Neuronal stem cell (in vitro differentiated cells): Measurements from ENCODE around the gene IRGM.

Experiments used
- DNase-seq: peaks from one replicate; pipeline ENCODE4 v3.0.0-alpha.2; 2013; ENCODE audit warnings: low spot score
- H2AFZ ChIP-seq: one replicate; pipeline ENCODE4 v1.6.1; 2013; ENCODE audit warnings: mild to moderate bottlenecking, low read length, inconsistent platforms
- H2AK5ac ChIP-seq: 2 replicates; pipeline ENCODE4 v1.6.1; 2013; ENCODE audit warnings: low read depth, mild to moderate bottlenecking, inconsistent platforms, low read length, moderate library complexity, mixed read lengths
- H2BK120ac ChIP-seq: 2 replicates; pipeline ENCODE4 v1.6.1; 2013; ENCODE audit warnings: low read depth, mild to moderate bottlenecking, inconsistent platforms, low read length, moderate library complexity, mixed read lengths
- H2BK12ac ChIP-seq: one replicate; pipeline ENCODE4 v1.6.1; 2013; ENCODE audit warnings: low read length, inconsistent platforms
- H2BK15ac ChIP-seq: 2 replicates; pipeline ENCODE4 v1.6.1; 2013; ENCODE audit warnings: mild to moderate bottlenecking, low read length, inconsistent platforms, mixed read lengths
- H2BK5ac ChIP-seq: one replicate; pipeline ENCODE4 v1.6.1; 2013; ENCODE audit warnings: inconsistent platforms, mild to moderate bottlenecking, low read length, moderate library complexity
- H3K14ac ChIP-seq: one replicate; pipeline ENCODE4 v1.6.1; 2013; ENCODE audit warnings: low read length, inconsistent platforms
- H3K18ac ChIP-seq: 2 replicates; pipeline ENCODE4 v1.6.1; 2013; ENCODE audit warnings: low read length, inconsistent platforms
- H3K23ac ChIP-seq: 2 replicates; pipeline ENCODE4 v1.6.1; 2013; ENCODE audit warnings: low read depth, mild to moderate bottlenecking, mixed read lengths, low read length, inconsistent platforms; ENCODE audit not compliant: poor library complexity
- H3K27ac ChIP-seq: replicated peaks from 3 replicates; pipeline ENCODE4 v1.5.1; 2013; ENCODE audit warnings: low read length, inconsistent platforms
- H3K27me3 ChIP-seq, 3 experiments: 2 replicates each; pipeline ENCODE4 v1.6.1; 2013; ENCODE audit warnings: low read length in 3 of 3, mild to moderate bottlenecking in 2 of 3, inconsistent platforms in 1 of 3, low read depth in 1 of 3, mixed read lengths in 1 of 3, moderate library complexity in 1 of 3; ENCODE audit not compliant: control insufficient read depth in 3 of 3, insufficient read depth in 3 of 3
- H3K36me3 ChIP-seq, 2 donors: replicated peaks in 1 of 2; 2 replicates each; pipeline ENCODE4 v1.6.1; 2013; ENCODE audit warnings: low read length in 2 of 2; ENCODE audit not compliant: control insufficient read depth in 2 of 2, insufficient read depth in 2 of 2
- H3K4ac ChIP-seq: 2 replicates; pipeline ENCODE4 v1.6.1; 2013; ENCODE audit warnings: inconsistent platforms, mild to moderate bottlenecking, low read length, moderate library complexity
- H3K4me1 ChIP-seq, 2 donors: 1 replicate in 1 of 2; 2 replicates in 1 of 2; pipeline ENCODE4 v1.6.1; 2013; ENCODE audit warnings: low read length in 2 of 2, low read depth in 1 of 2; ENCODE audit not compliant: control insufficient read depth in 2 of 2, insufficient read depth in 1 of 2
- H3K4me2 ChIP-seq: one replicate; pipeline ENCODE4 v1.6.1; 2013; ENCODE audit warnings: mild to moderate bottlenecking, low read length, inconsistent platforms; ENCODE audit not compliant: insufficient read depth, poor library complexity, severe bottlenecking
- H3K4me3 ChIP-seq, 2 donors: 2 replicates each; pipeline ENCODE4 v1.5.1; 2013; ENCODE audit warnings: low read length in 2 of 2, mild to moderate bottlenecking in 2 of 2, inconsistent platforms in 1 of 2, moderate library complexity in 1 of 2
- H3K79me1 ChIP-seq: one replicate; pipeline ENCODE4 v1.6.1; 2013; ENCODE audit warnings: low read depth, mild to moderate bottlenecking, inconsistent platforms, low read length, moderate library complexity
- H3K9ac ChIP-seq: one replicate; pipeline ENCODE4 v1.6.1; 2013; ENCODE audit warnings: mild to moderate bottlenecking, low read depth, low read length, inconsistent platforms; ENCODE audit not compliant: poor library complexity
- H3K9me3 ChIP-seq, 2 donors: replicated peaks in 1 of 2; 2 replicates each; pipeline versions ENCODE3 to v1.6.1; 2013; ENCODE audit warnings: low read length in 2 of 2, mild to moderate bottlenecking in 2 of 2, inconsistent platforms in 1 of 2, low read depth in 1 of 2, mixed read lengths in 1 of 2, moderate library complexity in 1 of 2; ENCODE audit not compliant: control insufficient read depth in 2 of 2, insufficient read depth in 1 of 2
- H4K8ac ChIP-seq: one replicate; pipeline ENCODE4 v1.6.1; 2013; ENCODE audit warnings: low read depth, mild to moderate bottlenecking, inconsistent platforms, low read length, moderate library complexity
- H4K91ac ChIP-seq: one replicate; pipeline ENCODE4 v1.6.1; 2013; ENCODE audit warnings: low read length, low read depth, mild to moderate bottlenecking, inconsistent platforms; ENCODE audit not compliant: poor library complexity
- WGBS, 2 donors: extraction: QIAGEN DNeasy Blood & Tissue Kit; methylation state at CpG; one replicate each; pipeline ENCODE4 v1.1.7; 2013; ENCODE audit warnings: missing lambda C conversion rate in 2 of 2, mixed read lengths in 1 of 2; ENCODE audit not compliant: insufficient read length in 2 of 2, insufficient replicate concordance in 1 of 2; ENCODE audit errors: extremely low coverage in 2 of 2; 5-methylcytosine and 5-hydroxymethylcytosine counted together

The IRGM gene

GRCh38 chr5:150846654-150847333, 473 bp downstream of the IRGM start:
- Histone ChIP-seq H3K23ac (no peak overlapping the region), H4K8ac (no peak overlapping the region), H3K27me3 (peaks cover 0 to 6% (median 2%) of the 10 kb centered on the region in 3 experiments), H3K4ac (no peak overlapping the region), H3K9me3 (no peaks in the 10 kb centered on the region), H3K9ac (no peak overlapping the region), H3K27ac (no peak overlapping the region), H2BK120ac (no peak overlapping the region), H3K4me3 (no peak overlapping the region), H2AK5ac (no peak overlapping the region), H3K4me2 (no peak overlapping the region), H2BK5ac (no peak overlapping the region), H3K14ac (no peak overlapping the region), H3K18ac (no peak overlapping the region), H3K36me3 (no peaks in the 10 kb centered on the region), H2AFZ (no peak overlapping the region), H3K79me1 (no peaks in the 10 kb centered on the region), H3K4me1 (peaks cover 0 to 3% of the 10 kb centered on the region in 2 donors), H2BK12ac (no peak overlapping the region), H2BK15ac (no peak overlapping the region), H4K91ac (no peak overlapping the region)
- DNase-seq: peak; percentile 58
- no CpG with 5 or more reads among the region's 22 CpGs for WGBS, 2 donors

GRCh38 chr5:150847334-150847695, 994 bp downstream of the IRGM start:
- Histone ChIP-seq H3K9ac (no peak overlapping the region), H2BK5ac (no peak overlapping the region), H3K4me1 (peaks cover 0 to 3% of the 10 kb centered on the region in 2 donors), H2BK120ac (no peak overlapping the region), H2BK15ac (no peak overlapping the region), H3K36me3 (no peaks in the 10 kb centered on the region), H3K4ac (no peak overlapping the region), H2AFZ (no peak overlapping the region), H3K79me1 (no peaks in the 10 kb centered on the region), H3K23ac (no peak overlapping the region), H3K14ac (no peak overlapping the region), H3K27ac (no peak overlapping the region), H4K91ac (no peak overlapping the region), H3K4me3 (no peak overlapping the region), H3K18ac (no peak overlapping the region), H3K4me2 (no peak overlapping the region), H3K9me3 (no peaks in the 10 kb centered on the region), H3K27me3 (peaks cover 0 to 6% (median 2%) of the 10 kb centered on the region in 3 experiments), H2BK12ac (no peak overlapping the region), H2AK5ac (no peak overlapping the region), H4K8ac (no peak overlapping the region)
- no CpG with 5 or more reads among the region's 5 CpGs for WGBS, 2 donors
- no peak for DNase-seq

- Histone ChIP-seq H2BK5ac (no peak overlapping the region), H3K9ac (no peak overlapping the region), H2BK15ac (no peak overlapping the region), H2AK5ac (no peak overlapping the region), H3K14ac (no peak overlapping the region), H2BK12ac (no peak overlapping the region), H3K27ac (no peak overlapping the region), H3K79me1 (no peaks in the 10 kb centered on the region), H3K23ac (no peak overlapping the region), H3K4me3 (no peak overlapping the region), H3K4ac (no peak overlapping the region), H4K91ac (no peak overlapping the region), H3K4me2 (no peak overlapping the region), H3K27me3 (peaks cover 0 to 6% (median 2%) of the 10 kb centered on the region in 3 experiments), H2BK120ac (no peak overlapping the region), H3K18ac (no peak overlapping the region), H3K9me3 (no peaks in the 10 kb centered on the region), H4K8ac (no peak overlapping the region), H2AFZ (no peak overlapping the region), H3K36me3 (no peaks in the 10 kb centered on the region), H3K4me1 (peaks cover 0 to 3% of the 10 kb centered on the region in 2 donors)
- WGBS, 2 donors: no CpG with 5 or more reads among the region's 4 CpGs
- no peak for DNase-seq
These were observed 1.9 kb downstream of the IRGM start for GRCh38 chr5:150848271-150848670.

GRCh38 chr5:150851039-150851438, 4.7 kb downstream of the IRGM start:
- H3K9ac ChIP-seq: no peak overlapping the region
- H3K4me2 ChIP-seq: no peak overlapping the region
- WGBS, 2 donors: no CpG with 5 or more reads among the region's 3 CpGs
- H3K36me3 ChIP-seq: no peaks in the 10 kb centered on the region
- H4K8ac ChIP-seq: no peak overlapping the region
- no peak overlapping the region for H2BK12ac ChIP-seq
- H2BK15ac ChIP-seq: no peak overlapping the region
- H2BK5ac ChIP-seq: no peak overlapping the region
- H2AK5ac ChIP-seq: no peak overlapping the region
- H3K4me1 ChIP-seq: peaks cover 0 to 3% of the 10 kb centered on the region in 2 donors
- no peaks in the 10 kb centered on the region for H3K9me3 ChIP-seq
- no peak overlapping the region for H2AFZ ChIP-seq
- no peak overlapping the region for H3K27ac ChIP-seq
- H3K4me3 ChIP-seq: no peak overlapping the region
- no peak overlapping the region for H2BK120ac ChIP-seq
- H3K14ac ChIP-seq: no peak overlapping the region
- H3K79me1 ChIP-seq: no peaks in the 10 kb centered on the region
- H3K23ac ChIP-seq: no peak overlapping the region
- H3K4ac ChIP-seq: no peak overlapping the region
- DNase-seq: no peak
- no peak overlapping the region for H3K18ac ChIP-seq
- H4K91ac ChIP-seq: no peak overlapping the region
- peaks cover 0 to 6% (median 2%) of the 10 kb centered on the region in 3 experiments for H3K27me3 ChIP-seq
